HepG2 (cell line): ENCODE data around the gene C19orf47. TPM values are rescaled to one million over a fixed set of nuclear protein-coding genes. Genes with fewer than 3 reads are reported as not detected.

ENCODE experiments used
- ATAC-seq: fragments of 200-7000 bp; cut with Tn5 transposase; 3 replicates; pipeline ENCODE4 v1.9.1; 2020; ENCODE audit warnings: mild to moderate bottlenecking, moderate library complexity
- BruUV-seq: library from RNA; stranded (reverse); fragments of 400-500 nt; replicated peaks from 2 replicates; lab custom pipeline; 2021; lab: Mats Ljungman, UMichigan
- CTCF ChIA-PET: fragments of 300-600 bp; formaldehyde crosslinking; extraction: SDS; loops from one replicate; lab custom pipeline; 2021; ENCODE audit warnings: low total read pairs, inconsistent platforms, low intra/inter-chr PET ratio; lab: Yijun Ruan, JAX
- POLR2A ChIA-PET: fragments of 350-600 bp; sonication (Branson Sonifier 250); formaldehyde crosslinking; loops from one replicate; lab custom pipeline; 2020; ENCODE audit warnings: antibody characterized with exemption, inconsistent platforms; lab: Yijun Ruan, JAX
- DNase-seq: peaks from one replicate; pipeline ENCODE4 v3.0.0-alpha.2; 2015; ENCODE audit warnings: low spot score
- FAIRE-seq: peaks from 3 replicates; lab custom pipeline; 2011; peaks lifted over from hg19 to GRCh38; lab: Jason Lieb, UNC
- H2AFZ ChIP-seq: one replicate; pipeline ENCODE4 v1.6.1; 2011; ENCODE audit warnings: low read length, inconsistent platforms
- H3K27ac ChIP-seq: fragments of 300-600 bp; 3 replicates; pipeline ENCODE4 v1.8.0; 2011; ENCODE audit warnings: mixed run types, mild to moderate bottlenecking, mixed read lengths, low read length, inconsistent platforms; ENCODE audit not compliant: insufficient read depth; ENCODE audit errors: extremely low read length
- H3K27me3 ChIP-seq, 2 experiments: fragments of 200-600 bp in 1 of 2; 2 replicates in 1 of 2; 3 replicates in 1 of 2; pipeline versions ENCODE4 v1.6.0 to v1.8.0; 2011; ENCODE audit warnings: low read length in 2 of 2, mild to moderate bottlenecking in 2 of 2, moderate library complexity in 2 of 2, inconsistent platforms in 1 of 2; ENCODE audit not compliant: insufficient read depth in 2 of 2, control insufficient read depth in 1 of 2
- H3K36me3 ChIP-seq, 2 experiments: fragments of 200-600 bp in 1 of 2; replicated peaks in 1 of 2; 2 replicates in 1 of 2; 3 replicates in 1 of 2; pipeline versions ENCODE4 v1.5.1 to v1.8.0; 2011; ENCODE audit warnings: low read length in 2 of 2, inconsistent platforms in 1 of 2; ENCODE audit not compliant: insufficient read depth in 2 of 2, control insufficient read depth in 1 of 2
- H3K4me1 ChIP-seq: 2 replicates; pipeline ENCODE4 v1.5.1; 2012; ENCODE audit warnings: low read length, inconsistent platforms; ENCODE audit not compliant: insufficient read depth
- H3K4me2 ChIP-seq: 2 replicates; pipeline ENCODE4 v1.6.0; 2011; ENCODE audit warnings: low read depth, low read length, inconsistent platforms
- H3K4me3 ChIP-seq, 3 experiments: fragments of 200-600 bp in 1 of 3; sonication (generic), shearing (Covaris generic) in 1 of 3; replicated peaks in 1 of 3; 2 replicates each; pipeline ENCODE4 v1.5.1; 2011 to 2016; ENCODE audit warnings: low read length in 3 of 3, inconsistent platforms in 2 of 3, low read depth in 2 of 3, mild to moderate bottlenecking in 2 of 3, control low read depth in 1 of 3, mixed read lengths in 1 of 3; ENCODE audit not compliant: insufficient read depth in 1 of 3
- H3K79me2 ChIP-seq: one replicate; pipeline ENCODE4 v1.6.1; 2011; ENCODE audit warnings: low read length, inconsistent platforms; ENCODE audit not compliant: insufficient read depth
- H3K9ac ChIP-seq: 2 replicates; pipeline ENCODE4 v1.6.0; 2011; ENCODE audit warnings: mild to moderate bottlenecking, low read depth, low read length, inconsistent platforms; ENCODE audit not compliant: insufficient read depth
- H3K9me3 ChIP-seq: 2 replicates; pipeline ENCODE4 v1.5.1; 2012; ENCODE audit warnings: mild to moderate bottlenecking, low read length
- H4K20me1 ChIP-seq: 2 replicates; pipeline ENCODE4 v1.6.0; 2011; ENCODE audit warnings: inconsistent platforms, mild to moderate bottlenecking, low read length, moderate library complexity; ENCODE audit not compliant: insufficient read depth
- ATF7 ChIP-seq, 2 experiments: fragments of 450-650 bp in 1 of 2; sonication (generic) in 1 of 2; formaldehyde crosslinking in 1 of 2; IDR thresholded peaks; 2 replicates each; pipeline versions ENCODE4 v1.4.0 to v1.6.1; 2016 to 2020; ENCODE audit warnings: antibody characterized with exemption in 1 of 2, mild to moderate bottlenecking in 1 of 2, missing genetic modification reagents in 1 of 2
- ATM ChIP-seq: fragments of 450-650 bp; IDR thresholded peaks from 2 replicates; pipeline ENCODE4 v1.7.1; 2017; ENCODE audit warnings: mild to moderate bottlenecking, borderline replicate concordance
- CEBPB ChIP-seq: IDR thresholded peaks from 2 replicates; pipeline ENCODE4 v1.6.1; 2011; ENCODE audit warnings: low read depth, low read length, improper control_type of control experiment, borderline replicate concordance
- CEBPG ChIP-seq: IDR thresholded peaks from 2 replicates; pipeline ENCODE4 v1.6.1; 2016
- DR1 ChIP-seq: sonication (generic); formaldehyde crosslinking; IDR thresholded peaks from 2 replicates; pipeline ENCODE4 v1.8.0; 2021; ENCODE audit warnings: mild to moderate bottlenecking, missing genetic modification reagents, inconsistent platforms
- FOSL1 ChIP-seq: sonication (generic); formaldehyde crosslinking; IDR thresholded peaks from 2 replicates; pipeline ENCODE4 v1.9.0; 2021; ENCODE audit warnings: missing genetic modification reagents, borderline replicate concordance
- HOXD1 ChIP-seq: sonication (generic); formaldehyde crosslinking; IDR thresholded peaks from 2 replicates; pipeline ENCODE4 v1.5.0; 2020; ENCODE audit warnings: missing genetic modification reagents
- PTBP1 ChIP-seq: fragments of 200-400 bp; formaldehyde crosslinking; IDR thresholded peaks from 2 replicates; pipeline ENCODE4 v1.6.1; 2018; ENCODE audit warnings: low read length, low read depth; ENCODE audit not compliant: poor library complexity, severe bottlenecking
- RAD21 ChIP-seq: fragments of 450-650 bp; formaldehyde crosslinking; IDR thresholded peaks from 2 replicates; pipeline ENCODE4 v1.5.0; 2020; ENCODE audit warnings: mild to moderate bottlenecking
- RBM39 ChIP-seq: fragments of 200-400 bp; formaldehyde crosslinking; IDR thresholded peaks from one replicate; pipeline ENCODE4 v1.6.1; 2018; ENCODE audit warnings: antibody characterized with exemption, mild to moderate bottlenecking, low read depth, low read length; ENCODE audit not compliant: poor library complexity, severe bottlenecking
- RNF2 ChIP-seq: fragments of 450-650 bp; conservative IDR thresholded peaks from 2 replicates; pipeline ENCODE4 v1.6.1; 2016; ENCODE audit warnings: low read depth
- SIN3A ChIP-seq: IDR thresholded peaks from 2 replicates; pipeline ENCODE4 v1.6.1; 2011; ENCODE audit warnings: low read depth, mild to moderate bottlenecking, control low read depth, low read length, borderline replicate concordance
- ZNF101 ChIP-seq: sonication (generic); formaldehyde crosslinking; IDR thresholded peaks from 2 replicates; pipeline ENCODE4 v1.4.0; 2020; ENCODE audit warnings: mild to moderate bottlenecking, low read depth, missing genetic modification reagents, borderline replicate concordance
- ZNF317 ChIP-seq: sonication (generic); formaldehyde crosslinking; IDR thresholded peaks from 2 replicates; pipeline ENCODE4 v1.5.0; 2020; ENCODE audit warnings: mild to moderate bottlenecking, missing genetic modification reagents
- ZNF572 ChIP-seq: sonication (generic); formaldehyde crosslinking; IDR thresholded peaks from 2 replicates; pipeline ENCODE4 v1.5.1; 2020; ENCODE audit warnings: mild to moderate bottlenecking, missing genetic modification reagents
- ZZZ3 ChIP-seq: sonication (generic); formaldehyde crosslinking; IDR thresholded peaks from 2 replicates; pipeline ENCODE4 v1.4.0; 2020; ENCODE audit warnings: missing genetic modification reagents, mild to moderate bottlenecking, borderline replicate concordance
- WGBS: methylation state at CpG from one replicate; pipeline ENCODE4 v1.1.6; 2017; ENCODE audit warnings: low lambda C conversion rate; 5-methylcytosine and 5-hydroxymethylcytosine counted together
- in situ Hi-C: cut with HindIII; loops from 2 replicates; pipeline ENCODE4 v1.10.0; 2017; ENCODE audit warnings: low pct_unique_long_range_greater_than_20kb; ENCODE audit not compliant: extremely low pct_ligation_motif_present
- intact Hi-C: fragments of 100-400 bp; cut with micrococcal nuclease; formaldehyde crosslinking; loops from one replicate; pipeline ENCODE4 v1.10.0; 2022; ENCODE audit not compliant: unreplicated experiment
- polyA plus RNA-seq, 8 experiments: library from polyadenylated mRNA; depleted of rRNA in 3 of 8; stranded (reverse) in 7 of 8; unstranded in 1 of 8; fragments of >200 nt; fragmentation: Illumina TruSeq in 4 of 8; extraction: Trizol in 4 of 8; gene quantifications; 2 replicates each; pipeline versions ENCODE4 v1.2.1 to v1.2.3, GENCODE V29; 2011 to 2016; ENCODE audit warnings: low read depth in 4 of 8, missing spikeins in 1 of 8, mixed read lengths in 1 of 8; ENCODE audit not compliant: insufficient read depth in 1 of 8
- total RNA-seq, 5 experiments: library from RNA; depleted of rRNA; stranded (reverse); fragments of >200 nt; fragmentation: Illumina TruSeq; extraction: Trizol; gene quantifications; 2 replicates each; pipeline ENCODE4 v1.2.3, GENCODE V29; 2016; ENCODE audit warnings: low read depth in 1 of 5
- TF ChIP-seq, protein P1 (sequence below): sonication (generic); formaldehyde crosslinking; IDR thresholded peaks from 2 replicates; pipeline ENCODE4 v1.4.0; 2020; ENCODE audit warnings: missing genetic modification reagents, borderline replicate concordance
- TF ChIP-seq, protein P2 (sequence below), 2 experiments: fragments of 450-650 bp in 1 of 2; sonication (generic) in 1 of 2; formaldehyde crosslinking; IDR thresholded peaks; 2 replicates each; pipeline versions ENCODE4 v1.5.0 to v1.8.0; 2020 to 2022; ENCODE audit warnings: mild to moderate bottlenecking in 1 of 2, missing genetic modification reagents in 1 of 2
- TF ChIP-seq, protein P3 (sequence below): sonication (generic); formaldehyde crosslinking; conservative IDR thresholded peaks from 2 replicates; pipeline ENCODE4 v1.4.0; 2020; ENCODE audit warnings: mild to moderate bottlenecking, missing genetic modification reagents, moderate library complexity

Gene C19orf47
- total and polyA plus RNA-seq, 2 of the 13 experiments (the other 11 are each of a cell fraction or from before 2014, with no cell fraction given): 8.1 to 10.6 TPM

DNA sequence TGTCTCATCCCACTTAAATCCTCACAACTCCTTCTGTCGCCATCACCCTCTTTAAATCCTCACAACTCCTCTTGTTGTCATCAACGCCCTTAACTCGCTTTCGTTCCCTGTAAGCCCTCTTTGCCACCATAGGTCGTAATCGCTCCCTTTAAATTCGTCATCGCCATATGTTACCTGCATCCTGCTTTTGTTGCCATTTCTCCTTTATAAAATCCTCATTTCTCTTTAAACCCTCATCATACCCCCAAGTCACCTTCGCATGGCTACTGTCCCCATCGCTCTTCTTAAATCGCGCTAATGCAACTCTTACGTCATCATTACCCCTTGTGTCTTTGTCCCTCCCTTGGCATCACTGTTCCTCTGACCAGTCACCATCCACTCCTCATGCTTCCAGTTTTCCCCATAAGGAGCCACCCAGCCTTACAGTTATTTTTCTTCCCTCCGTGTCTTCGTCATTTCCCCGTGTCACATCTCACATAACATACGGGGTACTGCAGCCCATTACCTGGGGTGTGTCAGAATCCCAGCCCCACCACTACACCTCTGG, 837 bp upstream of the C19orf47 start:
- ATAC-seq: no peak
- H2AFZ ChIP-seq: peak overlapping the region; percentile 74
- peak; percentile 97 for TF ChIP-seq ATF7 (IDR thresholded peaks at IDR 0.05)
- TF ChIP-seq ATF7 (CRISPR knock-in tag; IDR thresholded peaks at IDR 0.05): no peak
- TF ChIP-seq, protein P1, sequence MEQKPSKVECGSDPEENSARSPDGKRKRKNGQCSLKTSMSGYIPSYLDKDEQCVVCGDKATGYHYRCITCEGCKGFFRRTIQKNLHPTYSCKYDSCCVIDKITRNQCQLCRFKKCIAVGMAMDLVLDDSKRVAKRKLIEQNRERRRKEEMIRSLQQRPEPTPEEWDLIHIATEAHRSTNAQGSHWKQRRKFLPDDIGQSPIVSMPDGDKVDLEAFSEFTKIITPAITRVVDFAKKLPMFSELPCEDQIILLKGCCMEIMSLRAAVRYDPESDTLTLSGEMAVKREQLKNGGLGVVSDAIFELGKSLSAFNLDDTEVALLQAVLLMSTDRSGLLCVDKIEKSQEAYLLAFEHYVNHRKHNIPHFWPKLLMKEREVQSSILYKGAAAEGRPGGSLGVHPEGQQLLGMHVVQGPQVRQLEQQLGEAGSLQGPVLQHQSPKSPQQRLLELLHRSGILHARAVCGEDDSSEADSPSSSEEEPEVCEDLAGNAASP: no peak
- no peak for TF ChIP-seq FOSL1 (CRISPR knock-in tag)
- TF ChIP-seq CEBPB: peak; percentile 71
- TF ChIP-seq ATM: no peak
- no peak for TF ChIP-seq HOXD1
- no peak for TF ChIP-seq PTBP1
- no peak for TF ChIP-seq ZNF101 (CRISPR knock-in tag)
- TF ChIP-seq ZZZ3: no peak
- TF ChIP-seq RNF2: no peak
- peak; percentile 71; the same call in 1 of the 2 replicates for TF ChIP-seq ZNF572
- no peak for TF ChIP-seq ZNF317 (CRISPR knock-in tag)
- TF ChIP-seq, protein P2, sequence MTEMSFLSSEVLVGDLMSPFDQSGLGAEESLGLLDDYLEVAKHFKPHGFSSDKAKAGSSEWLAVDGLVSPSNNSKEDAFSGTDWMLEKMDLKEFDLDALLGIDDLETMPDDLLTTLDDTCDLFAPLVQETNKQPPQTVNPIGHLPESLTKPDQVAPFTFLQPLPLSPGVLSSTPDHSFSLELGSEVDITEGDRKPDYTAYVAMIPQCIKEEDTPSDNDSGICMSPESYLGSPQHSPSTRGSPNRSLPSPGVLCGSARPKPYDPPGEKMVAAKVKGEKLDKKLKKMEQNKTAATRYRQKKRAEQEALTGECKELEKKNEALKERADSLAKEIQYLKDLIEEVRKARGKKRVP (CRISPR knock-in tag; IDR thresholded peaks at IDR 0.05): peak in 1 of 2 experiments; percentile 41; a peak in 2 of 4 replicates
- no peak for TF ChIP-seq RBM39
- 0 out of 2 replicates have a peak, but pooled peaks have one; percentile 8 for TF ChIP-seq SIN3A
- TF ChIP-seq CEBPG (CRISPR knock-in tag): peak; percentile 68
- no peak for TF ChIP-seq RAD21 (CRISPR knock-in tag)
- TF ChIP-seq DR1 (CRISPR knock-in tag): no peak
- TF ChIP-seq, protein P3, sequence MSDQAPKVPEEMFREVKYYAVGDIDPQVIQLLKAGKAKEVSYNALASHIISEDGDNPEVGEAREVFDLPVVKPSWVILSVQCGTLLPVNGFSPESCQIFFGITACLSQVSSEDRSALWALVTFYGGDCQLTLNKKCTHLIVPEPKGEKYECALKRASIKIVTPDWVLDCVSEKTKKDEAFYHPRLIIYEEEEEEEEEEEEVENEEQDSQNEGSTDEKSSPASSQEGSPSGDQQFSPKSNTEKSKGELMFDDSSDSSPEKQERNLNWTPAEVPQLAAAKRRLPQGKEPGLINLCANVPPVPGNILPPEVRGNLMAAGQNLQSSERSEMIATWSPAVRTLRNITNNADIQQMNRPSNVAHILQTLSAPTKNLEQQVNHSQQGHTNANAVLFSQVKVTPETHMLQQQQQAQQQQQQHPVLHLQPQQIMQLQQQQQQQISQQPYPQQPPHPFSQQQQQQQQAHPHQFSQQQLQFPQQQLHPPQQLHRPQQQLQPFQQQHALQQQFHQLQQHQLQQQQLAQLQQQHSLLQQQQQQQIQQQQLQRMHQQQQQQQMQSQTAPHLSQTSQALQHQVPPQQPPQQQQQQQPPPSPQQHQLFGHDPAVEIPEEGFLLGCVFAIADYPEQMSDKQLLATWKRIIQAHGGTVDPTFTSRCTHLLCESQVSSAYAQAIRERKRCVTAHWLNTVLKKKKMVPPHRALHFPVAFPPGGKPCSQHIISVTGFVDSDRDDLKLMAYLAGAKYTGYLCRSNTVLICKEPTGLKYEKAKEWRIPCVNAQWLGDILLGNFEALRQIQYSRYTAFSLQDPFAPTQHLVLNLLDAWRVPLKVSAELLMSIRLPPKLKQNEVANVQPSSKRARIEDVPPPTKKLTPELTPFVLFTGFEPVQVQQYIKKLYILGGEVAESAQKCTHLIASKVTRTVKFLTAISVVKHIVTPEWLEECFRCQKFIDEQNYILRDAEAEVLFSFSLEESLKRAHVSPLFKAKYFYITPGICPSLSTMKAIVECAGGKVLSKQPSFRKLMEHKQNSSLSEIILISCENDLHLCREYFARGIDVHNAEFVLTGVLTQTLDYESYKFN (CRISPR knock-in tag): no peak

More for the DNA sequence above, 837 bp upstream of the C19orf47 start:
- H3K36me3 ChIP-seq: no peaks in the 10 kb centered on the region
- H3K27ac ChIP-seq: peak overlapping the region; percentile 57
- H3K4me2 ChIP-seq: peak overlapping the region; percentile 100
- ChIA-PET POLR2A (interaction anchor here (0.8 to 1.5 kb wide), 12 partner anchors 8 to 255 kb away, joined by 3 to 12 read pairs (median 3); partner anchors contain the start of gene SERTAD1), CTCF (no interaction called here)
- in situ Hi-C loops (no loop called here), intact Hi-C loops (loop anchor here (10.0 kb wide), 1 partner anchor 76 kb away; the partner anchor contains the start of gene SERTAD1)
- TSS peak; percentile 85 for BruUV-seq
- H3K27me3 ChIP-seq: no peaks in the 10 kb centered on the region; a peak in 1 of 5 replicates
- FAIRE-seq (no peak), DNase-seq (peak; percentile 8)
- peaks cover 21% of the 10 kb centered on the region for H3K79me2 ChIP-seq
- 5% methylated on average over 17 of the region's 17 CpGs for WGBS
- H3K4me1 ChIP-seq: peaks cover 16% of the 10 kb centered on the region
- peak overlapping the region; percentile 62 to 92 (median 80) for H3K4me3 ChIP-seq
- H3K9me3 ChIP-seq: no peaks in the 10 kb centered on the region
- H3K9ac ChIP-seq: peak overlapping the region; percentile 88
- no peaks in the 10 kb centered on the region; the same call in 1 of the 2 replicates for H4K20me1 ChIP-seq
